ENCODE results near the gene RPUSD4. TPM values are rescaled to one million over a fixed set of nuclear protein-coding genes. Genes with fewer than 3 reads are reported as not detected.

RPUSD4 gene
- total RNA-seq, 4 donors from 2014 or later = 15.0 to 19.9 (median 17.6) TPM

- Histone ChIP-seq H3K36me3 (no peaks in the 10 kb centered on the region), H3K9me3 (peaks cover 0 to 8% (median 0%) of the 10 kb centered on the region in 4 donors), H3K27ac (replicated peaks in 1 of 4) (no peak overlapping the region), H3K27me3 (no peaks in the 10 kb centered on the region), H3K4me3 (no peak overlapping the region), H3K4me1 (peaks cover 0 to 10% (median 8%) of the 10 kb centered on the region in 4 donors)
- TF ChIP-seq EP300 (IDR thresholded peaks at IDR 0.05) = no peak
- TF ChIP-seq POLR2A (IDR thresholded peaks at IDR 0.05; ENCODE audit: low read depth) = no peak
- TF ChIP-seq CTCF (IDR thresholded peaks at IDR 0.05) = no peak
- TF ChIP-seq POLR2AphosphoS5 (IDR thresholded peaks at IDR 0.05) = no peak
- intact Hi-C loops (cut with DNase I) = no loop called here
- no peak for DNase-seq (ENCODE audit: extremely low spot score)
Observed at GRCh38 chr11:126152586-126152985, 58.9 kb downstream of the RPUSD4 start.

- Histone ChIP-seq H3K9me3 (peaks cover 0 to 8% (median 0%) of the 10 kb centered on the region in 4 donors), H3K27ac (replicated peaks in 1 of 4) (no peak overlapping the region), H3K4me1 (peaks cover 0 to 14% (median 10%) of the 10 kb centered on the region in 4 donors), H3K4me3 (no peak overlapping the region), H3K27me3 (no peaks in the 10 kb centered on the region), H3K36me3 (no peaks in the 10 kb centered on the region)
- intact Hi-C loops (cut with DNase I) = no loop called here
- no peak for DNase-seq (ENCODE audit: extremely low spot score)
- TF ChIP-seq POLR2A (IDR thresholded peaks at IDR 0.05; ENCODE audit: low read depth) = no peak
- TF ChIP-seq POLR2AphosphoS5 (IDR thresholded peaks at IDR 0.05) = no peak
- TF ChIP-seq CTCF (IDR thresholded peaks at IDR 0.05) = no peak
- no peak for TF ChIP-seq EP300 (IDR thresholded peaks at IDR 0.05)
- 97% methylated on average over 1 of the region's 1 CpG for WGBS
Observed at GRCh38 chr11:126152152-126152551, 59.3 kb downstream of the RPUSD4 start.

Small RNA genes lying within 50 kb of the gene (small RNA-seq; reads per million reads assigned to genes)
- 0 reads per million in 3 donors for gene AP001893.2
- gene RN7SL351P = 0 reads per million in 3 donors
- gene RNU4-86P = 0 reads per million in 3 donors

Other genes with a start within 250 kb of the RPUSD4 start
- 10 to 100 TPM; 16.6 to 42.7 (median 28.1) TPM for gene CDON, start 148.8 kb downstream of the RPUSD4 start, total RNA-seq
- 10 to 100 TPM; 14.1 to 22.8 (median 17.9) TPM for gene FAM118B, start 132 bp upstream of the RPUSD4 start, total RNA-seq
- 10 to 100 TPM; 52.7 to 82.0 (median 77.7) TPM for gene SRPRA, start 57.2 kb upstream of the RPUSD4 start, total RNA-seq
- 10 to 100 TPM; 10.9 to 13.1 (median 12.2) TPM for gene FOXRED1, start 57.5 kb upstream of the RPUSD4 start, total RNA-seq
- gene TIRAP, start 71.4 kb upstream of the RPUSD4 start, total RNA-seq = 10 to 100 TPM in 3 of 4 donors, 1 to 10 TPM in 1; 8.3 to 14.3 (median 13.4) TPM
- gene DCPS, start 92.4 kb upstream of the RPUSD4 start, total RNA-seq = 10 to 100 TPM in 3 of 4 donors, 1 to 10 TPM in 1; 8.0 to 18.4 (median 14.3) TPM
- 10 to 100 TPM; 40.0 to 52.4 (median 40.5) TPM for gene ST3GAL4, start 144.0 kb upstream of the RPUSD4 start, total RNA-seq

All from esophagus muscularis mucosa (tissue), 4 donors.